ENCODE data around the gene PISD. TPM values are rescaled to one million over a fixed set of nuclear protein-coding genes. Genes with fewer than 3 reads are reported as not detected.
"Not testable (repeated sequence)": the region's sequence is repeated elsewhere in the genome, so short reads cannot be mapped to it uniquely, and the experiment has no call there.

The PISD gene
- total RNA-seq, 2 experiments from 2014 or later = 34.7 to 40.0 TPM

GRCh38 chr22:31678748-31679147 lies 16.7 kb upstream of the PISD start:
- no peak overlapping the region for H3K4me3 Mint-ChIP-seq
- no peaks in the 10 kb centered on the region for H3K27me3 Mint-ChIP-seq
- DNase-seq = no peak
- no peak for ATAC-seq
- CTCF ChIA-PET = interaction anchor here (0.9 to 10.5 kb wide), 2 partner anchors 13 to 291 kb away, joined by 3 to 107 read pairs; partner anchors contain the start of gene PISD
- no peaks in the 10 kb centered on the region for H3K36me3 Mint-ChIP-seq
- no peak overlapping the region for H3K27ac Mint-ChIP-seq
- peaks cover 17% of the 10 kb centered on the region for H3K4me1 Mint-ChIP-seq
- no peaks in the 10 kb centered on the region for H3K9me3 Mint-ChIP-seq (ENCODE audit: low read depth)

GRCh38 chr22:31676700-31677099 lies 14.7 kb upstream of the PISD start:
- DNase-seq (peak; percentile 97), ATAC-seq (peak; percentile 100)
- H3K36me3 Mint-ChIP-seq = no peaks in the 10 kb centered on the region
- H3K27me3 Mint-ChIP-seq = no peaks in the 10 kb centered on the region
- no peaks in the 10 kb centered on the region for H3K9me3 Mint-ChIP-seq (ENCODE audit: low read depth)
- H3K27ac Mint-ChIP-seq = peak overlapping the region; percentile 89
- peak overlapping the region; percentile 87 for H3K4me3 Mint-ChIP-seq
- CTCF ChIA-PET = interaction anchor here (0.8 to 10.5 kb wide), 11 partner anchors 11 to 799 kb away, joined by 3 to 107 read pairs (median 4); partner anchors contain the start of gene PISD
- H3K4me1 Mint-ChIP-seq = peaks cover 17% of the 10 kb centered on the region

- DNase-seq; H3K27ac Mint-ChIP-seq; ATAC-seq; H3K9me3 Mint-ChIP-seq (ENCODE audit: low read depth); H3K27me3 Mint-ChIP-seq; H3K4me3 Mint-ChIP-seq; H3K36me3 Mint-ChIP-seq: not testable (repeated sequence)
- H3K4me1 Mint-ChIP-seq = peaks cover 13% of the 10 kb centered on the region
- CTCF ChIA-PET = interaction anchor here (10.5 kb wide), 1 partner anchor 9 kb away, joined by 107 read pairs; the partner anchor contains the start of gene PISD
Observed at GRCh38 chr22:31674219-31674618, 12.2 kb upstream of the PISD start.

GRCh38 chr22:31668849-31669248 lies 6.8 kb upstream of the PISD start:
- DNase-seq; H3K27me3 Mint-ChIP-seq; H3K4me3 Mint-ChIP-seq; H3K9me3 Mint-ChIP-seq (ENCODE audit: low read depth); H3K27ac Mint-ChIP-seq; ATAC-seq; H3K36me3 Mint-ChIP-seq: not testable (repeated sequence)
- H3K4me1 Mint-ChIP-seq = peaks cover 12% of the 10 kb centered on the region
- CTCF ChIA-PET = interaction anchor here (0.7 to 10.1 kb wide), 5 partner anchors 10 to 309 kb away, joined by 3 to 107 read pairs (median 6); no protein-coding TSS in a partner anchor

- no peak for DNase-seq
- no peak for ATAC-seq
- CTCF ChIA-PET = interaction anchor here (0.8 to 10.1 kb wide), 12 partner anchors 9 to 310 kb away, joined by 3 to 107 read pairs (median 6); partner anchors contain the start of gene DEPDC5
- Mint-ChIP-seq H3K4me1 (peaks cover 40% of the 10 kb centered on the region), H3K9me3 (ENCODE audit: low read depth) (no peaks in the 10 kb centered on the region), H3K36me3 (no peaks in the 10 kb centered on the region), H3K4me3 (peak overlapping the region; percentile 92), H3K27me3 (no peaks in the 10 kb centered on the region), H3K27ac (peak overlapping the region; percentile 91)
Observed at GRCh38 chr22:31662668-31663037, 638 bp upstream of the PISD start.

GRCh38 chr22:31660860-31661341 lies 1.1 kb downstream of the PISD start:
- Mint-ChIP-seq H3K27ac (peak overlapping the region; percentile 91), H3K4me3 (peak overlapping the region; percentile 92), H3K4me1 (peaks cover 42% of the 10 kb centered on the region)
- DNase-seq = peak; percentile 74
- ATAC-seq = peak; percentile 35
- H3K27me3 Mint-ChIP-seq; H3K9me3 Mint-ChIP-seq (ENCODE audit: low read depth); H3K36me3 Mint-ChIP-seq: not testable (repeated sequence)
- CTCF ChIA-PET = interaction anchor here (1.2 to 10.1 kb wide), 9 partner anchors 18 to 312 kb away, joined by 3 to 107 read pairs (median 8); partner anchors contain the start of gene DEPDC5

- DNase-seq (no peak), ATAC-seq (no peak)
- Mint-ChIP-seq H3K27ac (no peak overlapping the region), H3K27me3 (no peaks in the 10 kb centered on the region), H3K36me3 (peaks cover 2% of the 10 kb centered on the region), H3K4me1 (peaks cover 34% of the 10 kb centered on the region), H3K4me3 (no peak overlapping the region), H3K9me3 (ENCODE audit: low read depth) (no peaks in the 10 kb centered on the region)
- CTCF ChIA-PET = no interaction called here
Observed at GRCh38 chr22:31659246-31659645, 2.8 kb downstream of the PISD start.

- CTCF ChIA-PET = interaction anchor here (0.7 to 1.7 kb wide), 3 partner anchors 11 to 22 kb away, joined by 3 to 6 read pairs (median 6); no protein-coding TSS in a partner anchor
- Mint-ChIP-seq H3K4me3 (no peak overlapping the region), H3K27me3 (no peaks in the 10 kb centered on the region), H3K36me3 (peaks cover 4% of the 10 kb centered on the region), H3K4me1 (peaks cover 27% of the 10 kb centered on the region), H3K9me3 (ENCODE audit: low read depth) (no peaks in the 10 kb centered on the region), H3K27ac (no peak overlapping the region)
- ATAC-seq (no peak), DNase-seq (no peak)
Observed at GRCh38 chr22:31654408-31654807, 7.6 kb downstream of the PISD start.

GRCh38 chr22:31653944-31654343 lies 8.1 kb downstream of the PISD start:
- H3K36me3 Mint-ChIP-seq = peaks cover 8% of the 10 kb centered on the region
- H3K9me3 Mint-ChIP-seq (ENCODE audit: low read depth) = no peaks in the 10 kb centered on the region
- ATAC-seq (no peak), DNase-seq (no peak)
- H3K27ac Mint-ChIP-seq = no peak overlapping the region
- no peaks in the 10 kb centered on the region for H3K27me3 Mint-ChIP-seq
- CTCF ChIA-PET = interaction anchor here (0.7 to 1.7 kb wide), 3 partner anchors 11 to 24 kb away, joined by 3 to 6 read pairs (median 5); no protein-coding TSS in a partner anchor
- H3K4me3 Mint-ChIP-seq = no peak overlapping the region
- H3K4me1 Mint-ChIP-seq = peaks cover 26% of the 10 kb centered on the region

- DNase-seq (no peak), ATAC-seq (no peak)
- no peak overlapping the region for H3K27ac Mint-ChIP-seq
- peaks cover 13% of the 10 kb centered on the region for H3K36me3 Mint-ChIP-seq
- CTCF ChIA-PET = interaction anchor here (0.7 to 1.0 kb wide), 2 partner anchors 13 to 23 kb away, joined by 3 to 5 read pairs; no protein-coding TSS in a partner anchor
- H3K27me3 Mint-ChIP-seq = no peaks in the 10 kb centered on the region
- H3K9me3 Mint-ChIP-seq (ENCODE audit: low read depth) = no peaks in the 10 kb centered on the region
- no peak overlapping the region for H3K4me3 Mint-ChIP-seq
- peaks cover 26% of the 10 kb centered on the region for H3K4me1 Mint-ChIP-seq
Observed at GRCh38 chr22:31652911-31653684, 8.9 kb downstream of the PISD start.

- CTCF ChIA-PET = no interaction called here
- no peak for ATAC-seq
Observed at GRCh38 chr22:31652088-31652487, 9.9 kb downstream of the PISD start.

GRCh38 chr22:31651664-31652063 lies 10.4 kb downstream of the PISD start:
- ATAC-seq (no peak), DNase-seq (no peak)
- peak overlapping the region; percentile 64 for H3K27ac Mint-ChIP-seq
- H3K4me3 Mint-ChIP-seq = peak overlapping the region; percentile 44
- H3K4me1 Mint-ChIP-seq = peaks cover 28% of the 10 kb centered on the region
- H3K27me3 Mint-ChIP-seq = no peaks in the 10 kb centered on the region
- H3K36me3 Mint-ChIP-seq = peaks cover 16% of the 10 kb centered on the region
- H3K9me3 Mint-ChIP-seq (ENCODE audit: low read depth) = no peaks in the 10 kb centered on the region
- CTCF ChIA-PET = no interaction called here

More at GRCh38 chr22:31652088-31652487, 9.9 kb downstream of the PISD start:
- Mint-ChIP-seq H3K27me3 (no peaks in the 10 kb centered on the region), H3K27ac (no peak overlapping the region), H3K36me3 (peaks cover 17% of the 10 kb centered on the region), H3K4me3 (no peak overlapping the region), H3K9me3 (ENCODE audit: low read depth) (no peaks in the 10 kb centered on the region), H3K4me1 (peaks cover 25% of the 10 kb centered on the region)
- DNase-seq = no peak

GRCh38 chr22:31650391-31650790 lies 11.6 kb downstream of the PISD start:
- CTCF ChIA-PET = no interaction called here
- no peak for DNase-seq

More at GRCh38 chr22:31650391-31650790, 11.6 kb downstream of the PISD start:
- no peak for ATAC-seq
- H3K27ac Mint-ChIP-seq = no peak overlapping the region
- H3K4me3 Mint-ChIP-seq = no peak overlapping the region
- peaks cover 16% of the 10 kb centered on the region for H3K36me3 Mint-ChIP-seq
- H3K9me3 Mint-ChIP-seq (ENCODE audit: low read depth) = no peaks in the 10 kb centered on the region
- no peaks in the 10 kb centered on the region for H3K27me3 Mint-ChIP-seq
- H3K4me1 Mint-ChIP-seq = peaks cover 35% of the 10 kb centered on the region
